SKM-1 (cell line): ENCODE results near the gene MND1.
A peak's percentile ranks its signal among the peaks of the same experiment; 100 is the strongest.
"Not testable (repeated sequence)": the region's sequence is repeated elsewhere in the genome, so short reads cannot be mapped to it uniquely, and the experiment has no call there.

Experiments used
- DNase-seq: peaks from one replicate; lab custom pipeline; 2025; ENCODE audit not compliant: unreplicated experiment; lab: John Stamatoyannopoulos, UW

Gene MND1

DNA sequence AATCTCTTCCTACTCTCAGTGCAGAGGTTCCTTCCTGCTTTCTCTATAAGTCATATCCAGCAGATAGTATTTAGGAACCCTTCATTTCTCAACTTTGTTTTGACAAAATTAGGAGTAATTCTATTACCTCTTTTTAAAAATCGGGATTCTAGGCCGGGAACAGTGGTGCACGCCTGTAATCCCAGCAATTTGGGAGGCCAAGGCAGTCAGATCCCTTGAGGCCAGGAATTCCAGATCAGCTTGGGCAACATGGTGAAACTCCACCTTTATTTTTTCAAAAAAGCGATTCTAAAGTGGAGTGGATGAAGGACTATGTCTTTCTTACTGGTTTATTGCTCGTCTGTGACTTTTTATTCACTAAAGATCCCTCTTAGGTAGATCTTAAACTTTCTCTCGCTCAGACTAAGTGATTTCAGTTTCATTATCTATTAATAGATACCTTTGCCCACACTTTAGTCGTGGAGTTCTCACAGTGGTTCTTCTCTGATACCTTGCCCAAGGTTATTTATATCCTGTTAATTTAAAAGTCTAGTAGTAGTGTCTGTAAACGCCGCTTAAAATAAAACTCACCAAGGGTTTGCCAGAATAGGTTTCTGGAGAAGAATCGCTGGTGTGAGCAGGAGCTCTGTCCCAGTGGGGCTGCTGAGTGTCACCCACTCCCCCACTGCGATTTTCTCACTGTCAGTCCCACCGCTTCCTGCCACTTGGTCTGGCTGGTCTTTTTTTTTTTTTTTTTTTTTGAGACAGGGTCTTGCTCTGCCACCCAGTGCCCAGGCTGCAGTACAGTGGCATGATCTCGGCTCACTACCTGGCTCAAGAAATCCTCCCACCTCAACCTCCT, 94.6 kb downstream of the MND1 start:
- DNase-seq: no peak

GRCh38 chr4:153439831-153440230, 95.3 kb downstream of the MND1 start:
- DNase-seq: no peak

- no peak for DNase-seq
These were observed 96.0 kb downstream of the MND1 start for GRCh38 chr4:153440475-153440874.

DNA sequence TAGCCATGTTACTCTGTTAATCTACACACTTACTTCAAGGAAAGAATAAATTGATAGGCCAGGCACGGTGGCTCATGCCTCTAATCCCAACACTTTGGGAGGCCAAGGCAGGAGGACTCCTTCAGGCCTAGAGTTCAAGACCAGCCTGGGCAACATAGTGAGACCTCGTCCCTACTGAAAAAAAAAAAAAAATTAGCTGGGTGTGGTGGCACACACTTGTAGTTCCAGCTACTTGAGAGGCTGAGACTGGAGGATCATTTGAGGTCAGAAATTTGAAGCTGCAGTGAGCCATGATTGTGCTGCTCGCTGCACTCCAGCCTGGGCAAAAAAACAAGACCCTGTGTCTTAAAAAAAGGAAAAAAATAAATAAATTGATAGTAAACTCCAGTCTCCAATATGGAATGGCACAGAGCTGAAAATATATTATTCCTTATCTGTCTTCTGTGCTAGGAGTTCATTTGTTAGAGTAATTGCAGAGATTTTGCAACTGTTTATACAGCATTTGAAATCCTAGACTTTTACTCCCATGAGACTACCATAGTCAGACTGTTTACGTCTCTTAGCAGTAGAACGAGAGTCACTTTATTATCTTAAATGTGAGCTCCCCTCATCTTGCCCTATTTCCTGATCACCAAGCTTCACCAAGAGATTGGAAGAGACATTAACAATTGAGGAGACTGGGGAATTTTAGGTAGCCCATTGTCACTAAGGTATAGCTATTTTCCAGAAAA, 102.9 kb downstream of the MND1 start:
- DNase-seq: no peak

DNA sequence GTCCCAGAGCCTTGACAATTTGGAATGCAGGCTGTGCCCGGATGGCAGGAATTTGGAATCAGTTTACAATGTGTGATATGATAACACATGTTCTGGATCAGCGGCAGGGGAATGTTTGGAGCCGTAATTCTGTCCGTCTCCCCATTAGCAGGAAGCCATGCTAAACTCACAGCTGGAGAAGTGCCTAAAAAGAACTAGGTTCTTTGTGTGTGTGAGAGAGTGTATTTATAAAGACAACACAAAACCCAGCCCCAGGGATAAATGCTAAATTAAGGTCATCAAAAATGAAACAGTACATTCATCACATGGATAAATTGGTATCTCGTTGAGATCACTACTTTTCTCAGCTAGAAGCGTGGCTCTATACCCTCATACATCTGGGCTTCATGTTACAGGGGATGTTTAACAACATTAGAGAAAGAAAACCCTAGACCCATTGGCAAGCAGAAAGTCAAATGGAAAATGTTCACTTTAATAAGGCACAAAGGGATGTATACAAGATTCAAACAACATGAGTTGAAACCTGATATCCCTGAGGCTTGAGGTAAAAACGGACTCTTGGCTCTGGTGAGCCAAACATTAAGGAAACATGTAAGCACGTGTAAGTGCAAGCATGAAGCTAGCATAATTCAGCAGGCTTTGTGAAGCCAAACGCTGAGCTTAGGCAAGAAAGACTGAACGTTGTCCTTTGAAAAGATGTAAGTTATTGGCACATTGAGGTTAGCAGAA, 103.7 kb downstream of the MND1 start:
- no peak for DNase-seq

DNA sequence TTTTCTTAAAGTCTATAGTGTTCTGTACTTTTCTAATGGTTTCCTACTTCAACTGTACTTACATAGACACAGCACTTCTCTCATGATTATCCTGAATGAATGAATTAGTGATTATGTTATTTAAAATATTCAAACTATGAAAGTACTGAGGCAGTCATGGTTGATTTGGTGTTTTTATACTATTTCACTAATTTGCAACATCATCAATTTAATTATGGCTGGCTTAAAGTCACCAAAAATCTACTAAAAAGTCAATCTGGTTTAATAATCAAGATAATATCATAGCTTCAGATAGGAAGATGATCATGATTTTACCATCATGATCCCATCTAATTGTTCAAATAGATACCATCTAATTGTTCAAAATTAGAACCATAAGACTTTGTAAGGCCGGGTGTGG, 104.8 kb downstream of the MND1 start:
- no peak for DNase-seq

- DNase-seq: no peak
These were observed 106.0 kb downstream of the MND1 start for GRCh38 chr4:153450544-153450917.

DNA sequence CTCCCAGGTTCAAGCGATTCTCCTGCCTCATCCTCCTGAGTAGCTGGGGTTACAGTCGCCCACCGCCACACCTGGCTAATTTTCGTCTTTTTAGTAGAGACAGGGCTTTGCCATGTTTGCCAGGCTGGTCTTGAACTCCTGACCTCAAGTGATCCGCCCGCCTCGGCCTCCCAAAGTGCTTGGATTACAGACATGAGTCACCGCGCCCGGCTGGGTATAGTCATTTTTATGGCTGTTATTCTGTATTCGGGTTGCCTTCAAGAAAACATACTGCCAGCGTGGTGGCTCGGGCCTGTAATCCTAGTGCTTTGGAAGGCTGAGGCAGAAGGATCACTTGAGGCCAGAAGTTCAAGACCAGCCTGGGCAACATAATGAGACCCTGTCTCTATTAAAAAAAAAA, 106.7 kb downstream of the MND1 start:
- not testable (repeated sequence) for DNase-seq

DNA sequence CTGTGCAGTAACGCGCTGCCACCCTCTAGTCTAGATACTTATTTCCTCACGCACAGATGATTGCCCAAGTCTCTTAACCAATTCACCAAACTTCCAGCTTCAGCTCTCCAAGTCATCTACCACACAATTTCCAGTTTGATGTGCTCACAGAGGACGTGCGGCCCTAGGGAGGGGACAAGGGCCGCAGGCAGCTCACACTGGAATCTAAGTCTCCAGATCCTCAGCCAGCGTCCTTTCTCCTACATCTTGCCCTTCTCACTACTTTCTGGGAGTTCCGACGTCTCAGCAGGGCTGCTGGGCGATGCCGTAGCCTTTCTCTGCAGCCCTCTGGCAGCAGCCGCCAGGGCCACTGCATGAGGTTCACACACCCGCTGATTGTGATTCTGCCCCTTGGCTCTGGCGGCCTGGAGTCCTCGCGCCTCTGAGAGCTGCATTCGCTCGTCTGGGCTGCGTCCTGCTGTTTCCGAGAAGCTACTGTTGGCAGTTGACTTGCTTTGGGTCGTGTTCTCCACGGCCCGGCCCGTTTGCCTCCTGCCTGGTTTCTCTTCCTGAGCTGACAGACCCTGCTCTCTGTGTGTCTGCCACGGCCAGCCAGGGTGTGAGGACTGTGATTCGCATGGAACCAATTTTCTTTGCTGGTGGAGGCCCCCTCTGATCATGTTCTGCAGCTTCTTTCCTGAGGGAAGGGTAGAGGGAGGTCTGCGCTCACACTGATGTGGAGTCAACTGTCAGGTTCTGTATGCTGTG, 107.6 kb downstream of the MND1 start:
- peak; percentile 79 for DNase-seq

- no peak for DNase-seq
These were observed 108.3 kb downstream of the MND1 start for GRCh38 chr4:153452658-153453378.

- no peak for DNase-seq
These were observed 108.9 kb downstream of the MND1 start for GRCh38 chr4:153453402-153453801.

GRCh38 chr4:153458969-153459368, 114.5 kb downstream of the MND1 start:
- DNase-seq: no peak

DNA sequence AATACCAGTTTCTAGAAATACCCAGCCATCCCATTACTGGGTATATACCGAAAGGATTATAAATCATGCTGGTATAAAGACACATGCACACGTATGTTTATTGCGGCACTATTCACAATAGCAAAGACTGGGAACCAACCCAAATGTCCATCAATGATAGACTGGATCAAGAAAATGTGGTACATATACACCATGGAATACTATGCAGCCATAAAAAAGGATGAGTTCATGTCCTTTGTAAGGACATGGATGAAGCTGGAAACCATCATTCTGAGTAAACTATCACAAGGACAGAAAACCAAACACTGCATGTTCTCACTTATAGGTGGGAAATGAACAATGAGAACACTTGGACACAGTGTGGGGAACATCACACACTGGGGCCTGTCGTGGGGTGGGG, 117.1 kb downstream of the MND1 start:
- DNase-seq: not testable (repeated sequence)

- DNase-seq: no peak
These were observed 119.6 kb downstream of the MND1 start for GRCh38 chr4:153464068-153464467.
